HepG2 (cell line): ENCODE results near the gene ARAP1. TPM values are rescaled to one million over a fixed set of nuclear protein-coding genes. Genes with fewer than 3 reads are reported as not detected.

ENCODE experiments used
- CC2D1A ChIP-seq: sonication (generic); formaldehyde crosslinking; IDR thresholded peaks from 2 replicates; pipeline ENCODE4 v1.8.1; 2023; ENCODE audit warnings: mild to moderate bottlenecking, missing genetic modification reagents
- FOXO1 ChIP-seq: sonication (generic); formaldehyde crosslinking; IDR thresholded peaks from 2 replicates; pipeline ENCODE4 v1.4.0; 2020; ENCODE audit warnings: missing genetic modification reagents
- NFIC ChIP-seq: IDR thresholded peaks from 2 replicates; pipeline ENCODE4 v1.6.1; 2012; ENCODE audit warnings: mild to moderate bottlenecking, low read length, inconsistent platforms
- NR2F6 ChIP-seq, 2 experiments: IDR thresholded peaks; 2 replicates each; pipeline ENCODE4 v1.6.1; 2016; ENCODE audit warnings: antibody characterized with exemption in 1 of 2, mild to moderate bottlenecking in 1 of 2
- SSRP1 ChIP-seq: IDR thresholded peaks from 2 replicates; pipeline ENCODE4 v1.6.1; 2016; ENCODE audit warnings: control low read depth
- ZNF468 ChIP-seq: sonication (generic); formaldehyde crosslinking; IDR thresholded peaks from 2 replicates; pipeline ENCODE4 v1.8.0; 2022; ENCODE audit warnings: mild to moderate bottlenecking, moderate library complexity, missing genetic modification reagents
- polyA plus RNA-seq, 8 experiments: library from polyadenylated mRNA; depleted of rRNA in 3 of 8; stranded (reverse) in 7 of 8; unstranded in 1 of 8; fragments of >200 nt; fragmentation: Illumina TruSeq in 4 of 8; extraction: Trizol in 4 of 8; gene quantifications; 2 replicates each; pipeline versions ENCODE4 v1.2.1 to v1.2.3, GENCODE V29; 2011 to 2016; ENCODE audit warnings: low read depth in 4 of 8, missing spikeins in 1 of 8, mixed read lengths in 1 of 8; ENCODE audit not compliant: insufficient read depth in 1 of 8
- total RNA-seq, 5 experiments: library from RNA; depleted of rRNA; stranded (reverse); fragments of >200 nt; fragmentation: Illumina TruSeq; extraction: Trizol; gene quantifications; 2 replicates each; pipeline ENCODE4 v1.2.3, GENCODE V29; 2016; ENCODE audit warnings: low read depth in 1 of 5
- TF ChIP-seq, protein P1 (sequence below), 2 experiments: sonication (generic) in 1 of 2; formaldehyde crosslinking in 1 of 2; IDR thresholded peaks; 2 replicates each; pipeline versions ENCODE4 v1.4.0 to v1.6.1; 2016 to 2020; ENCODE audit warnings: borderline replicate concordance in 1 of 2, low read depth in 1 of 2, mild to moderate bottlenecking in 1 of 2, missing genetic modification reagents in 1 of 2
- TF ChIP-seq, protein P2 (sequence below): sonication (generic); formaldehyde crosslinking; IDR thresholded peaks from 2 replicates; pipeline ENCODE4 v1.9.0; 2021; ENCODE audit warnings: missing genetic modification reagents, borderline replicate concordance
- TF ChIP-seq, protein P3 (sequence below): sonication (generic); formaldehyde crosslinking; IDR thresholded peaks from 2 replicates; pipeline ENCODE4 v1.5.0; 2020; ENCODE audit warnings: mild to moderate bottlenecking, missing genetic modification reagents, borderline replicate concordance
- TF ChIP-seq, protein P4 (sequence below): sonication (generic); formaldehyde crosslinking; IDR thresholded peaks from 2 replicates; pipeline ENCODE4 v1.4.0; 2020; ENCODE audit warnings: missing genetic modification reagents, borderline replicate concordance

The ARAP1 gene
- total and polyA plus RNA-seq, 2 of the 13 experiments (the other 11 are each of a cell fraction or from before 2014, with no cell fraction given), result 43.2 to 55.5 TPM

DNA sequence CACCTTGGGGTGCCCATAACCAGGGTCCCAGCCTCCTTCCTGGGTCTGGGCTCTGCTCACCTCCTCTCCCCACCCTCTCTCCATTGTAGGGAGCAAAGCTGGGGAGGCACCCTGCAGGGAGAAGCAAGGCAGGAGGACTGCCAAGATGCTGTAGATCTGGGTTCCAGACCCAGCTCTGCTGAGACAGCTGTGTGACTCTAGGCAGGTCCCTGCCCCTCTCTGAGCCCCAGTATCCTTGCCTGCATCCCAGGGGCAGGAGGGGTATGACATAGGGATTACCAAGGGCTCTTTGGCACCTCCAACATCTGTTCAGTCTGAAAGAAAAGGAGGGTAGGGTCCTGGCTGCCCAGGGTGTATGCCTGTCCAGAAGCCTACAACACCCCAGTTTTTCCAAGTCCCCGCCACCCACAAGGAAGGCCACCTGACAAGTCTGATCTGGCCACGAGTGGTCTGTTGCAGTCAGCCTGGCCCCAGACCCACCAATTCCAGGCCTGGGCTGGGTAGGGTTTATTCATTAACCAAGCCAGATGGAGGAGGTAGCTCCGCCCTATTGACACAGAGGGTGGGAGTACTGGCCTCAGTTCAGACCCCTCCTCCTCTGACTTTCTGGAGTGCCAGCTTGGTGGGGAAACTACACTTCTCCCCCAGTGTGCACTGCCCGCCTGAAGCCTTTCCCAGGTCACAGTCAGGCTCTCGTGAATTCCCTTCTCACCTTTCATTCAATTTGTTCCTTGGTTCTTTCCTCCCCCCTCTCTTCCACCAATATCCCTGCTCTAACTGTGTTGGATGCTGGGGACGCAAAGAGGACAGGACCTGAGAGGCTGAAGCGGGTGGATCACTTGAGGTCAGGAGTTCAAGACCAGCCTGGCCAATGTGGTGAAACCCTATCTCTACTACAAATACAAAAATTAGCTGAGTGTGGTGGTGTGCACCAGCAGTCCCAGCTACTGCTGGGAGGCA, 26.6 kb upstream of the ARAP1 start (continued):
- TF ChIP-seq, protein P1, sequence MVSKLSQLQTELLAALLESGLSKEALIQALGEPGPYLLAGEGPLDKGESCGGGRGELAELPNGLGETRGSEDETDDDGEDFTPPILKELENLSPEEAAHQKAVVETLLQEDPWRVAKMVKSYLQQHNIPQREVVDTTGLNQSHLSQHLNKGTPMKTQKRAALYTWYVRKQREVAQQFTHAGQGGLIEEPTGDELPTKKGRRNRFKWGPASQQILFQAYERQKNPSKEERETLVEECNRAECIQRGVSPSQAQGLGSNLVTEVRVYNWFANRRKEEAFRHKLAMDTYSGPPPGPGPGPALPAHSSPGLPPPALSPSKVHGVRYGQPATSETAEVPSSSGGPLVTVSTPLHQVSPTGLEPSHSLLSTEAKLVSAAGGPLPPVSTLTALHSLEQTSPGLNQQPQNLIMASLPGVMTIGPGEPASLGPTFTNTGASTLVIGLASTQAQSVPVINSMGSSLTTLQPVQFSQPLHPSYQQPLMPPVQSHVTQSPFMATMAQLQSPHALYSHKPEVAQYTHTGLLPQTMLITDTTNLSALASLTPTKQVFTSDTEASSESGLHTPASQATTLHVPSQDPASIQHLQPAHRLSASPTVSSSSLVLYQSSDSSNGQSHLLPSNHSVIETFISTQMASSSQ (IDR thresholded peaks at IDR 0.05; ENCODE audit: low read depth), result peak; percentile 90
- TF ChIP-seq, protein P1 (CRISPR knock-in tag; IDR thresholded peaks at IDR 0.05; ENCODE audit: borderline replicate concordance), result peak; percentile 96
- peak; percentile 55; the same call in 1 of the 2 replicates for TF ChIP-seq NR2F6 (IDR thresholded peaks at IDR 0.05)
- TF ChIP-seq NR2F6 (CRISPR knock-in tag; IDR thresholded peaks at IDR 0.05), result peak; percentile 54; the same call in 1 of the 2 replicates
- TF ChIP-seq SSRP1 (CRISPR knock-in tag), result no peak
- TF ChIP-seq, protein P2, sequence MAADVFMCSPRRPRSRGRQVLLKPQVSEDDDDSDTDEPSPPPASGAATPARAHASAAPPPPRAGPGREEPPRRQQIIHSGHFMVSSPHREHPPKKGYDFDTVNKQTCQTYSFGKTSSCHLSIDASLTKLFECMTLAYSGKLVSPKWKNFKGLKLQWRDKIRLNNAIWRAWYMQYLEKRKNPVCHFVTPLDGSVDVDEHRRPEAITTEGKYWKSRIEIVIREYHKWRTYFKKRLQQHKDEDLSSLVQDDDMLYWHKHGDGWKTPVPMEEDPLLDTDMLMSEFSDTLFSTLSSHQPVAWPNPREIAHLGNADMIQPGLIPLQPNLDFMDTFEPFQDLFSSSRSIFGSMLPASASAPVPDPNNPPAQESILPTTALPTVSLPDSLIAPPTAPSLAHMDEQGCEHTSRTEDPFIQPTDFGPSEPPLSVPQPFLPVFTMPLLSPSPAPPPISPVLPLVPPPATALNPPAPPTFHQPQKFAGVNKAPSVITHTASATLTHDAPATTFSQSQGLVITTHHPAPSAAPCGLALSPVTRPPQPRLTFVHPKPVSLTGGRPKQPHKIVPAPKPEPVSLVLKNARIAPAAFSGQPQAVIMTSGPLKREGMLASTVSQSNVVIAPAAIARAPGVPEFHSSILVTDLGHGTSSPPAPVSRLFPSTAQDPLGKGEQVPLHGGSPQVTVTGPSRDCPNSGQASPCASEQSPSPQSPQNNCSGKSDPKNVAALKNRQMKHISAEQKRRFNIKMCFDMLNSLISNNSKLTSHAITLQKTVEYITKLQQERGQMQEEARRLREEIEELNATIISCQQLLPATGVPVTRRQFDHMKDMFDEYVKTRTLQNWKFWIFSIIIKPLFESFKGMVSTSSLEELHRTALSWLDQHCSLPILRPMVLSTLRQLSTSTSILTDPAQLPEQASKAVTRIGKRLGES, result no peak
- TF ChIP-seq ZNF468 (CRISPR knock-in tag), result no peak
- no peak for TF ChIP-seq FOXO1 (CRISPR knock-in tag)
- TF ChIP-seq, protein P3, sequence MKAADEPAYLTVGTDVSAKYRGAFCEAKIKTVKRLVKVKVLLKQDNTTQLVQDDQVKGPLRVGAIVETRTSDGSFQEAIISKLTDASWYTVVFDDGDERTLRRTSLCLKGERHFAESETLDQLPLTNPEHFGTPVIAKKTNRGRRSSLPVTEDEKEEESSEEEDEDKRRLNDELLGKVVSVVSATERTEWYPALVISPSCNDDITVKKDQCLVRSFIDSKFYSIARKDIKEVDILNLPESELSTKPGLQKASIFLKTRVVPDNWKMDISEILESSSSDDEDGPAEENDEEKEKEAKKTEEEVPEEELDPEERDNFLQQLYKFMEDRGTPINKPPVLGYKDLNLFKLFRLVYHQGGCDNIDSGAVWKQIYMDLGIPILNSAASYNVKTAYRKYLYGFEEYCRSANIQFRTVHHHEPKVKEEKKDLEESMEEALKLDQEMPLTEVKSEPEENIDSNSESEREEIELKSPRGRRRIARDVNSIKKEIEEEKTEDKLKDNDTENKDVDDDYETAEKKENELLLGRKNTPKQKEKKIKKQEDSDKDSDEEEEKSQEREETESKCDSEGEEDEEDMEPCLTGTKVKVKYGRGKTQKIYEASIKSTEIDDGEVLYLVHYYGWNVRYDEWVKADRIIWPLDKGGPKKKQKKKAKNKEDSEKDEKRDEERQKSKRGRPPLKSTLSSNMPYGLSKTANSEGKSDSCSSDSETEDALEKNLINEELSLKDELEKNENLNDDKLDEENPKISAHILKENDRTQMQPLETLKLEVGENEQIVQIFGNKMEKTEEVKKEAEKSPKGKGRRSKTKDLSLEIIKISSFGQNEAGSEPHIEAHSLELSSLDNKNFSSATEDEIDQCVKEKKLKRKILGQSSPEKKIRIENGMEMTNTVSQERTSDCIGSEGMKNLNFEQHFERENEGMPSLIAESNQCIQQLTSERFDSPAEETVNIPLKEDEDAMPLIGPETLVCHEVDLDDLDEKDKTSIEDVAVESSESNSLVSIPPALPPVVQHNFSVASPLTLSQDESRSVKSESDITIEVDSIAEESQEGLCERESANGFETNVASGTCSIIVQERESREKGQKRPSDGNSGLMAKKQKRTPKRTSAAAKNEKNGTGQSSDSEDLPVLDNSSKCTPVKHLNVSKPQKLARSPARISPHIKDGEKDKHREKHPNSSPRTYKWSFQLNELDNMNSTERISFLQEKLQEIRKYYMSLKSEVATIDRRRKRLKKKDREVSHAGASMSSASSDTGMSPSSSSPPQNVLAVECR (CRISPR knock-in tag), result peak; percentile 46; the same call in 1 of the 2 replicates
- TF ChIP-seq CC2D1A (CRISPR knock-in tag), result no peak
- TF ChIP-seq, protein P4, sequence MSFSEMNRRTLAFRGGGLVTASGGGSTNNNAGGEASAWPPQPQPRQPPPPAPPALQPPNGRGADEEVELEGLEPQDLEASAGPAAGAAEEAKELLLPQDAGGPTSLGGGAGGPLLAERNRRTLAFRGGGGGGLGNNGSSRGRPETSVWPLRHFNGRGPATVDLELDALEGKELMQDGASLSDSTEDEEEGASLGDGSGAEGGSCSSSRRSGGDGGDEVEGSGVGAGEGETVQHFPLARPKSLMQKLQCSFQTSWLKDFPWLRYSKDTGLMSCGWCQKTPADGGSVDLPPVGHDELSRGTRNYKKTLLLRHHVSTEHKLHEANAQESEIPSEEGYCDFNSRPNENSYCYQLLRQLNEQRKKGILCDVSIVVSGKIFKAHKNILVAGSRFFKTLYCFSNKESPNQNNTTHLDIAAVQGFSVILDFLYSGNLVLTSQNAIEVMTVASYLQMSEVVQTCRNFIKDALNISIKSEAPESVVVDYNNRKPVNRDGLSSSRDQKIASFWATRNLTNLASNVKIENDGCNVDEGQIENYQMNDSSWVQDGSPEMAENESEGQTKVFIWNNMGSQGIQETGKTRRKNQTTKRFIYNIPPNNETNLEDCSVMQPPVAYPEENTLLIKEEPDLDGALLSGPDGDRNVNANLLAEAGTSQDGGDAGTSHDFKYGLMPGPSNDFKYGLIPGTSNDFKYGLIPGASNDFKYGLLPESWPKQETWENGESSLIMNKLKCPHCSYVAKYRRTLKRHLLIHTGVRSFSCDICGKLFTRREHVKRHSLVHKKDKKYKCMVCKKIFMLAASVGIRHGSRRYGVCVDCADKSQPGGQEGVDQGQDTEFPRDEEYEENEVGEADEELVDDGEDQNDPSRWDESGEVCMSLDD (CRISPR knock-in tag), result no peak
- TF ChIP-seq NFIC, result no peak
